Erythroblast (primary cell): ENCODE data around the gene MFAP4.
"Not testable (repeated sequence)": the region's sequence is repeated elsewhere in the genome, so short reads cannot be mapped to it uniquely, and the experiment has no call there.

ENCODE experiments used
- DNase-seq, 2 experiments: peaks; one replicate each; lab custom pipeline; 2025; lab: John Stamatoyannopoulos, UW
- GATA1 ChIP-seq: IDR thresholded peaks from 2 replicates; pipeline ENCODE4 v1.6.1; 2011; ENCODE audit warnings: low read depth, mild to moderate bottlenecking, control low read depth, low read length, moderate library complexity
- POLR2A ChIP-seq: IDR thresholded peaks from 2 replicates; pipeline ENCODE4 v1.6.1; 2011; ENCODE audit warnings: mild to moderate bottlenecking, low read length

MFAP4 gene

DNA sequence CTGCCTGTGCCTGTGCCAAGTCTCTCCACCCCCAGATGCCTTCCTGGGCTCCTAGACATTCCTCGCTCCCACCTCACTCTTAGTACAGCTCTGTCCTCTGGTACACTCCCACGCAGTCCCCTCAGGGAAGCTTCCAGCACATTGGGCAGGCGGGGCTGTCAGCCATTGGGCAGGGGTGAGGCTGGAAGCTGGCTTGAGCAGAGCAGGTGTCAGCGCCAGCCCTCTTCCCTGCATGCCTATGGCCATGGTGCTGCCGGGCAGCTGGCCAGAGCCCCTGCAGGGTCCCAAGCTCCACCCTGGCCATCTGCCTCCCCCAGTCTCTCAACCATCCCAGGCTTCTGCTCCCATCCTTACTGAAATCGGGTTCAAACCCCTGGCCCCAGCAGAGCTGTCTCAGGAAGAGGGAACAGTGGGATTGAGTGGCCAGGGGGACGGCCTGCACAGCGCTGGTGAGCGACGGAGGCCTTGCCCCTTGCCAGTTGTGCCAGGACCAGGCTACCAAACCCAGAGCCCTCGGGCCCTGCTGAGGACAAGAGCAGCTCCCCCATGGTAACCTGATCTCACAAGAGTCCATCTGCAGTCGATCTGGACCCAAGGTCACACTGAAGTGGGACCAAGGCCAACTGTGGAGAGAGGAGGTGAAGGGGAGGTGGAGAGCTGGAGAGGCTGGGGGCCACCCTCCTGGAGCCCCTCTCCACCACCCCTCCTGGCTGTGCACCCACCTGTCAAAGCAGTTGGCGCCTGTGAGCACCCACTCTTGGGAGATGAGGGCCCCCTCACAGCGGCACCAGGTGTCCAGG lies 22.1 kb downstream of the MFAP4 start:
- DNase-seq: no peak
- TF ChIP-seq POLR2A (no peak), GATA1 (no peak)

DNA sequence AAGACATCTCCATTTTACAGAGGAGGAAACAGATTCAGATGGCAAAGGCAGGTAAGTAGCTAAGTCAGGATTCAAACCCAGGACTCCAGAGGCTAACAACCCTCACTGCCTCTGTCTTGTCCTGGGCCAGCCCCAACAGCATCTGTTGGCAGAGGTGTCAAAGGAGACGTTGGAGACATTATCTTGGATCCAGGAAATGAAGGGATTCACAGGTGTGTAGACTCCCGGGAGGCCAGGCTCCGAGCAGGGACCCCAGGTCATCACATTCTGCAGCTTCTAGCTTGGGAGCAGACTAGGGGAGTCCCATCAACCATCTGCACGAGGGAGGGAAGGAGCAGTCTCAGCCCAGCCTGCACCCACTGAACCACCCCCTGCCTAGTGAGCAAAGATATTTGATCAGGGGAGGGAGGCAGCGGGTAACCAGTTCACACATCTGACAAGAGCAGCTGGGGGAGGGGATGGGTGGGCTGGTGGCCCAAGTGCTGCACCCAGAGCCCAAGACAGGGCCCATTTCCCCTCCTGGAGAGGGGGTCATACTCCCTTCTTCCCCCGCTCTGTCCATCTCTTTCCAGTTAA lies 23.4 kb downstream of the MFAP4 start:
- DNase-seq: no peak
- TF ChIP-seq POLR2A: no peak
- no peak for TF ChIP-seq GATA1

GRCh38 chr17:19363114-19363438 lies 23.9 kb downstream of the MFAP4 start:
- DNase-seq: no peak
- no peak for TF ChIP-seq POLR2A
- TF ChIP-seq GATA1: no peak

GRCh38 chr17:19362277-19363113 lies 24.5 kb downstream of the MFAP4 start, which contains the start of gene B9D1:
Gene B9D1, minus strand, starts transcription at chr17:19362723. Its CDS starts 154 bp downstream, at chr17:19362569.
- TF ChIP-seq POLR2A: no peak
- peak; percentile 95 to 98 for DNase-seq

- DNase-seq: no peak
- TF ChIP-seq POLR2A (no peak), GATA1 (no peak)
These were observed 25.1 kb downstream of the MFAP4 start for GRCh38 chr17:19361944-19362276.

DNA sequence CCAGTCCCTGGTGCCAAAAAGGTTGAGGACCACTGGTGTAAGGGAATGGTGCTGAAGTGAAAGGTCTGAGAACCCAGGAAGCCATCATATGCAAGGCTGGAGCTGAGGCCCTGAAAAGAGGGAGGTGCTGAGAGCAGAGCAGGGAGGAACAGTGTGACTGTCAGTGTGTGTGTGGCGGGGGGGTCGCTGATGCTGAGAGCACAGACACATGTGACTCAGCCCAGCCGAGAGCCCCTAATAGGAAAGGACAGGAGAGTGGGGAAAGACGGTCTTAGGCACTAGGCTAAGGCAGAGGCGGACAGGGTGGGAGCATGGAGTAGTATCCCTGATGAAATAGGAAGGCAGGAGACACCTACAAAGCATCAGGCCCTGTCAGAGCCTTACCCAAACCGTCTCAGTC lies 25.7 kb downstream of the MFAP4 start:
- TF ChIP-seq GATA1 (no peak), POLR2A (no peak)
- DNase-seq: peak; percentile 20 to 29

- no peak for TF ChIP-seq GATA1
- no peak for TF ChIP-seq POLR2A
- DNase-seq: no peak
These were observed 26.2 kb downstream of the MFAP4 start for GRCh38 chr17:19360772-19361171.

GRCh38 chr17:19359856-19360255 lies 27.1 kb downstream of the MFAP4 start:
- no peak for TF ChIP-seq POLR2A
- TF ChIP-seq GATA1: no peak
- DNase-seq: no peak

DNA sequence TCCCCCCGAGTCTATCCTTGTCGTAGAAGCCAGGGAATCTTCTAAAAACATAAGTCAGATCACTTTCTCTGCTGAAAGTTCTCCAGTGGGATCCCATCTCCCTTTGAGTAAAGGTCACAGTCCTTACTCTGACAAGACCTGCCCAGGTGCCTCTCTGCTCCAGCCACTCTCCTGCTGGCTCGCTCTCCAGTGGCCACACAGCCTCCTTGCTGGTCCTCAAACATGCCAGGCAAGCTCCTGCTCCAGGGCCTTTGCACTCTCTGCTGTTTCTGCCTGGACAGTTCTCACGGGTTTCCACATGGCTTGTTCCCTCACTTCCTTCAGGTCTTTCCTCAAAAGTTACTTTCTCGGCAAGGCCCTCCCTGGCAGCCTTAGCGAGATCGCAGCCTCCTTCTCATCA lies 27.8 kb downstream of the MFAP4 start:
- no peak for DNase-seq
- no peak for TF ChIP-seq GATA1
- no peak for TF ChIP-seq POLR2A

- no peak for DNase-seq
- TF ChIP-seq GATA1: no peak
- TF ChIP-seq POLR2A: no peak
These were observed 29.2 kb downstream of the MFAP4 start for GRCh38 chr17:19357761-19358160.

- no peak for DNase-seq
- no peak for TF ChIP-seq GATA1
- TF ChIP-seq POLR2A: no peak
These were observed 29.6 kb downstream of the MFAP4 start for GRCh38 chr17:19357351-19357750.

DNA sequence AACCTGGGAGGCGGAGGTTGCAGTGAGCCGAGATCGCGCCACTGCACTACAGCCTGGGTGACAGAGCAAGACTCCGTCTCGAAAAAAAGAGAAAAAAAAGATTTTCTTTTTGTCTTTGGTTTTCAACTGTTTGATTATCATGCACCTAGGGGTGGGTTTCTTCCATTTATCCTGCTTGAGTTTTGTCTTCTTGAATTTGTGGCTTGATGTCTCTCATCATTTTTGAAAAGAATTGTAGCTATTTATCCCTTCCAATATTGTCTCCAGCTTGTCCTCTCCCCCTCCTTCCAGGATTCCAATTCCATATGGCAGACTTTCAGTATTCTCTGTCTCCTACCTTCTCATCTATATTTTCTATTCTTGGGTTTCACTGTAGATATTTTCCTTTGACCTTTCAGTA lies 32.2 kb downstream of the MFAP4 start:
- TF ChIP-seq GATA1: no peak
- TF ChIP-seq POLR2A: no peak
- DNase-seq: no peak

DNA sequence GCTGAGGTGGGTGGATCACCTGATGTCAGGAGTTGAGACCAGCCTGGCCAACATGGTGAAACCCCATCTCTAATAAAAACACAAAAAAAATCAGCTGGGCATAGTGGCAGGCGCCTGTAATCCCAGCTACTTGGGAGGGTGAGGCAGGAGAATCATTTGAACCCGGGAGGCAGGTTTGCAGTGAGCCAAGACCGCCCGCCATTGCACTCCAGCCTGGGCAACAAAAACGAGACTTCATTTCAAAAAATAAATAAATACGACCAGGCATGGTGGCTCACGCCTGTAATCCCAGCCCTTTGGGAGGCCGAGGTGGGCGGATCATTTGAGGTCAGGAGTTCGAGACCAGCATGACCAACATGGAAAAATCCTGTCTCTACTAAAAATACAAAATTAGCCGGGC lies 33.6 kb downstream of the MFAP4 start:
- not testable (repeated sequence) for DNase-seq

DNA sequence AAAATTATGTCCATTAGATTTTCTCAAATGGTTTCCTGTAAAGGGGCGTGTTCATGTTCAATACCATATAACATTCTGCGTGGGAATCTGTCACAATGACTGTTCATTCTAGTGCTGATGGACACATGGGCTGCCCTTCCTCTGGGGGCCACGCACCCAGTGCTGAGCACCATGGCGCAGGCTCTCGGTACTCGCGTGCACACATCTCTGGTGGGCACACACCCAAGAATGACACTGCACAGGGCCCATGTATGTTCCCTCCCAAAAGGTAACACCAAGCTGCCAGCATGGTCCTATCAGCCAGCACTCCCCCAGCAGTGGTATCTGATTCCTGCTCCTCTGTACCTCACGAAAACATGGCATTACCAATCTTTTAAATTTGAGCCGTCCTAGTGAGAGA lies 38.2 kb downstream of the MFAP4 start:
- TF ChIP-seq POLR2A: no peak
- TF ChIP-seq GATA1: no peak
- no peak for DNase-seq
